T-helper 1 cell treated with Interleukin-12 subunit alpha and Interleukin-12 subunit beta and Interleukin-4 antibody, amounts not matched to agents 30 ng/mL and 1 ng/mL, for 36 hours (primary cell): Measurements from ENCODE around the gene CCDC47. TPM values are rescaled to one million over a fixed set of nuclear protein-coding genes. Genes with fewer than 3 reads are reported as not detected.
"Not testable (repeated sequence)": the region's sequence is repeated elsewhere in the genome, so short reads cannot be mapped to it uniquely, and the experiment has no call there.

Experiments used
- intact Hi-C: fragments of 100-400 bp; cut with micrococcal nuclease; formaldehyde crosslinking; loops from one replicate; pipeline ENCODE4 v1.15.1; 2024
- total RNA-seq: library from RNA; stranded (reverse); gene quantifications from 2 replicates; pipeline ENCODE4 v1.2.3, GENCODE V29; 2022

The CCDC47 gene
- total RNA-seq, 1 donor from 2014 or later, result 71.2 TPM

- intact Hi-C loops, result loop anchor here (1.0 to 5.0 kb wide), 11 partner anchors 32 to 1879 kb away; partner anchors contain the start of genes BRIP1, CCDC47, CEP95 and DCAF7
Observed at GRCh38 chr17:63741143-63741407, 32.3 kb downstream of the CCDC47 start.

GRCh38 chr17:63740464-63741142 lies 32.8 kb downstream of the CCDC47 start:
- intact Hi-C loops, result loop anchor here (1.0 to 5.0 kb wide), 11 partner anchors 33 to 1878 kb away; partner anchors contain the start of genes BRIP1, CCDC47, CEP95 and DCAF7

DNA sequence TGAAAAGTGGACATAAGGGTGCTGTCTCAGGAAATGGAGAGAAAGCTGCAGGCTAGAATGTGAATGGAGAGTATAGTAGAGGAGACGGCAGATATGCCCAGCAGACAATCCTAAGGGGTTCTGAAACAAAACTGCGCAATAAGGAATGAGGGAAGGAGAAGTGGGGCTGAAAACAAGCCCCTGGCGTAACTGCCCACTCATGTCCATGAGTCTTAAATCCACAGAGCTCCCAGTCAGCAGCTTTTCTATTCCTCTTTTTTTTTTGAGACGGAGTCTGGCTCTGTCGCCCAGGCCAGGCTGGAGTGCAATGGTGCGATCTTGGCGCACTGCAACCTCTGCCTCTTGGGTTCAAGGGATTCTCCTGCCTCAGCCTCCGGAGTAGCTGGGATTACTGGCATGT lies 37.7 kb downstream of the CCDC47 start:
- intact Hi-C loops, result no loop called here

DNA sequence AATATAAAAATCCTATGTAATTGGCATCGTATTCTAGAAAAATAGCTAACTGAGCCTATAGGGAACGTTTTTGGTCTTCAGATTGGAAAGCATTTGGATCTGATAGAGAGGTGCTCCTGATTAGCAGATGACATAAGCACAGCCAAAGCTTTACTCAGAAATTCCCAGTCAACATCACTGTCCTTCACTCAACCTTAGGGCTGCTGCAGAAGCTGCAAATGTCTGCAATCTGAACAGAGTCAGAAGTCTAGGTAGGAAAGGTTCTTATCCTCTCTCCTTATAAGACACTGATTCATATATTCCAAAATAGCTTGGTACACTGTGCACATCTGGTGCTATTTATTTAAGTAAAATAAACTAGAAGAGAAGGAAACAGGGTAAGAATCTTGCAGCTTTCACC lies 51.0 kb downstream of the CCDC47 start:
- intact Hi-C loops, result loop anchor here (2.0 kb wide), 1 partner anchor 16 kb away; no protein-coding TSS in a partner anchor

GRCh38 chr17:63720194-63720593 lies 53.2 kb downstream of the CCDC47 start:
- intact Hi-C loops, result not testable (repeated sequence)

GRCh38 chr17:63718988-63719387 lies 54.4 kb downstream of the CCDC47 start:
- intact Hi-C loops, result no loop called here

GRCh38 chr17:63716426-63716825 lies 57.0 kb downstream of the CCDC47 start:
- intact Hi-C loops, result no loop called here

DNA sequence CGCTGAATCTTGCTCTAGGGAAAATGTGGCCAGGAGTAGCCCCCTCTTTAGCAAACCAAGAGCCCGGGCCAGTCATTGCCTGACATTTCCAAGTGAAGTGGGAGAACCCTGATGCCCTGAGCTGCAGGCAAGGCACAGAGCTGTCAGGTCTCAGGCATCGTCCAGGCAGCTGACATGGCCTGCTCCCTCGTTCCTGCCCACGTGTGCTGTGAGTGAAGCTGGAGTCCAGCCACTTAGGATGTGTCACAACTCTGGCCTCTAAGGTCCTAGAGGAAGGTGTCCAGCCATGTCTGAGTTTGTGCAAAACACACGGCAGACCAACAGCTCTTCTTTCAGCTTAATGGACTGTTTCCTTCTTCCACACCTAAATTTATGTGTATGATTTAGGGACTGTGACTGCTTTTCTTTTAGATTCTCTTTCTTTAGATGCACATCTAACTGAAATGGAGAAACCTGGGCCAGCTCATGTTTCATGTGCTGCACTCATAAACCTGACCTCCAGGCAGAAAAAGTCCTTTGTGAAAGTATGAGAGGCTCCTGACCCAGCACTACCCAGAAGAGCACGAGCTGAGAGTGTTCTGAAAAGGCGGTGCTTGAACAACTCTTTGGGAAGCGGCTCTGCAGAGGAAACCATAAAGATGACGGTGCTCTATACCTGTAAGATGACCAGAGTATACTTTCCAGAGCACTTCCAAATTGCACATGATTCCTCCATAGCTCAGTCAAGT lies 58.7 kb downstream of the CCDC47 start:
- intact Hi-C loops, result no loop called here

GRCh38 chr17:63709110-63709509 lies 64.3 kb downstream of the CCDC47 start:
- intact Hi-C loops, result no loop called here

- intact Hi-C loops, result loop anchor here (2.0 kb wide), 1 partner anchor 16 kb away; no protein-coding TSS in a partner anchor
Observed at GRCh38 chr17:63707151-63707550, 66.2 kb downstream of the CCDC47 start.

DNA sequence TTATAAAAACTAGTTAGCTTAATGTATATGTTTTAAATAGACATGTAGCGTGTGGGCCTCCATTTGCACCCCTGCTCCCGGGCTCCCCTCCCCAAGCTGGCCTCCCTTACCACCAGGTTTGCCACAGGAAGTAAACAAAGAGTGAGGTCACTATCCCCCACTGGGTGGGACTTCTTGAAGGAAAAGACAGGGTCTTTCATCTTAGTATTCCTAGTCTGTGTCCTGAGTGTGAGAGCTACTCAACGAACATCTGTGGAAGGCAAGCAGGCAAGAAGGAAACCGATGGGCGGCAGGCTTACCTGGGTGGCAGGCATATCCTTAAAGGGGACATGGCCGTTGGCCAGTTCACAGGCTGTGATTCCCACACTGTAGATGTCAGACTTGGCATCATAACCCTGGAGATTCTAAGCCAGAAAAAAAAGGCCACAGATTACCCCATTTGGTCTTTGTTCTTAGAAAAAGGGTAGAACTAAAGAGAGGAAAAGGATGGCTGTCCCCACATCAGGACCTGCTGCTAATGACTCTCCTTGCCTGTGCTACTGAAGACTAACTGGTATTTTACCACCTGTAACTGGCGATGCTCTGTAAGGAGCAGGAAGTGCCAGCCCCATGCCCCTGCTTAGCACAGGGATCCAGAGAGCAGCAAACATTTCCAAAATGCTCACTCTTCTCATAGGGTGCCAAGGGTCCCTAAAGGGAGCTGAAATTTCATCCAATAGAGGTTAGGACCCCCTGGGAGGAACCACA lies 66.9 kb downstream of the CCDC47 start:
- intact Hi-C loops, result loop anchor here (2.0 kb wide), 1 partner anchor 16 kb away; no protein-coding TSS in a partner anchor

- intact Hi-C loops, result loop anchor here (2.0 kb wide), 1 partner anchor 17 kb away; no protein-coding TSS in a partner anchor
Observed at GRCh38 chr17:63705657-63706056, 67.7 kb downstream of the CCDC47 start.

GRCh38 chr17:63704836-63705235 lies 68.6 kb downstream of the CCDC47 start:
- intact Hi-C loops, result loop anchor here (5.0 kb wide), 1 partner anchor 258 kb away; the partner anchor contains the start of gene CYB561

DNA sequence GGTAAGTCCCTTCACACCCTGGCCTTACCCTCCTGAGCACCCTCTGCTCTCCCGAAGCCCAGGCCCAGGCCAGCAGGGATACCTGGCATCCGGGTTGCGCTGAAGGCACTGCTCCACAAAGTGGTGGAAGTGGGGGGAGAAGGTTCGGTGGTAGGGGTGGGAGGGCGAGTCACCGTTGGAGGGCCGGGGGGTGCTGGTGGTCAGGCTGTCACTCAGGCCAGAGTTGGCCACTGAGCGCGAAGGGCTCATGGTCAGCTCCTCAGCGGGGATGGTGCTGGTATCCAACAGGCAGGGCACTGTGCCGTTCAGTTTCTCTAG lies 69.2 kb downstream of the CCDC47 start:
- intact Hi-C loops, result loop anchor here (5.0 kb wide), 1 partner anchor 257 kb away; the partner anchor contains the start of gene CYB561

GRCh38 chr17:63703556-63704258 lies 69.7 kb downstream of the CCDC47 start:
- intact Hi-C loops, result loop anchor here (2.0 to 5.0 kb wide), 2 partner anchors 153 to 256 kb away; partner anchors contain the start of genes CYB561 and DCAF7

- intact Hi-C loops, result loop anchor here (2.0 to 5.0 kb wide), 2 partner anchors 152 to 256 kb away; partner anchors contain the start of genes CYB561 and DCAF7
Observed at GRCh38 chr17:63703029-63703428, 70.4 kb downstream of the CCDC47 start.

DNA sequence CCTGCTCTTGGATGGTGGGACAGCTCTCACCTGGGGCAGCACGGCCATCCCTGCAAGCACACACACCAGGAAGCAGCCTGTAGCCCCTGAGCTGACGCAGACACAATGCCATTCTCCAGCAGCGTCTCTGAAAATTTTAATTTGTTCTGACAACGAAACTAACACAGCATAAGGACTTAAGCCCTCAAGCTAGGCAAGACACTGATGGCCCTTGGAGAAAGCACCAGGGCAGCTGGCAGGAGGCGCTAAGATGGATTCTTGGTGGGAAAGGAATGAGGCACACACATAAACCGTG lies 70.7 kb downstream of the CCDC47 start:
- intact Hi-C loops, result loop anchor here (1.0 to 5.0 kb wide), 6 partner anchors 8 to 255 kb away; partner anchors contain the start of genes CCDC47, CYB561, DCAF7 and FTSJ3

DNA sequence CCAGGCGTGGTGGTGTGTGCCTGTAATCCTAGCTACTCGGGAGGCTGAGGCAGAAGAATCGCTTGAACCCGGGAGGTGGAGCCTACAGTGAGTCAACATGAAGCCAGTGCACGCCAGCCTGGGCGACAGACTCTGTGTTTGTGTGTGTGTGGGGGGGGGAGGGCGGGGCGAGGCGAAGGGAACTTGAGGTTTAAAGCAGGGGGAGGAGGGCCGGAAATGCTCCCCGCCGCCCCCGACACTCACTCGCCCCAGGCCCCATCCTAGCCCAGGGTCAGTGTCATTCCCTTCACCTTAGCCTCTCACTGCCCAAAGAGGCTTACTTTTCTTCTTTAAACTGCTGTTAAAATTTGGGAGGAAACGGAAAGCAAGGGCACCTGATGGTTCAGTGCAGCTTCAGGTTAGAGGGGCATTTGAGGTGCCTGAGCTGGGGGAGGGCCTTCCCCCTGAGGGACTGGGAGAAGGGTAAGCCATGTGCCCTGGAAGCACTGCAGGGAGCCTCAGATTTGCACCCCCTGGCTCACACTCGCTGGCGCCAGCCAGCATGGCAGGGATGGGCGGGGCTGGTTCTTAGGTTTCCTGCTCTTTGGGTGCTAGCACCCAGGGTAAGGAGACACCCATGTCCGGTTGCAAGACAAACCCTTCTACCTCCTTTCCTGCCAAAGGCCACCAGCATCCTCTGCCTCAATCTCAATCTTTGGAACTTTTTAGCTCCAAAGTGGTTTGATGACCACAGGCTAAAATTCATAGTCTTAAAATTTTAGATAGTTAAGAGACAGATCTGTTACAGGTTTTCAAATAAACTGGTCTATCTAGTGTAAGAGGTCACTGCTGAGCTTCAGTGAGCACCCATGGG lies 71.3 kb downstream of the CCDC47 start:
- intact Hi-C loops, result loop anchor here (1.0 to 5.0 kb wide), 7 partner anchors 8 to 255 kb away; partner anchors contain the start of genes CCDC47, CYB561, DCAF7 and FTSJ3

GRCh38 chr17:63701456-63701820 lies 72.0 kb downstream of the CCDC47 start:
- intact Hi-C loops, result loop anchor here (1.0 to 5.0 kb wide), 2 partner anchors 142 to 254 kb away; partner anchors contain the start of gene CYB561
